HepG2 (cell line): ENCODE results near the gene NDOR1. TPM values are rescaled to one million over a fixed set of nuclear protein-coding genes. Genes with fewer than 3 reads are reported as not detected.

ENCODE experiments used
- ATAC-seq: fragments of 200-7000 bp; cut with Tn5 transposase; 3 replicates; pipeline ENCODE4 v1.9.1; 2020; ENCODE audit warnings: mild to moderate bottlenecking, moderate library complexity
- BruUV-seq: library from RNA; stranded (reverse); fragments of 400-500 nt; replicated peaks from 2 replicates; lab custom pipeline; 2021; lab: Mats Ljungman, UMichigan
- CTCF ChIA-PET: fragments of 300-600 bp; formaldehyde crosslinking; extraction: SDS; loops from one replicate; lab custom pipeline; 2021; ENCODE audit warnings: low total read pairs, inconsistent platforms, low intra/inter-chr PET ratio; lab: Yijun Ruan, JAX
- POLR2A ChIA-PET: fragments of 350-600 bp; sonication (Branson Sonifier 250); formaldehyde crosslinking; loops from one replicate; lab custom pipeline; 2020; ENCODE audit warnings: antibody characterized with exemption, inconsistent platforms; lab: Yijun Ruan, JAX
- DNase-seq: peaks from one replicate; pipeline ENCODE4 v3.0.0-alpha.2; 2015; ENCODE audit warnings: low spot score
- FAIRE-seq: peaks from 3 replicates; lab custom pipeline; 2011; peaks lifted over from hg19 to GRCh38; lab: Jason Lieb, UNC
- H2AFZ ChIP-seq: one replicate; pipeline ENCODE4 v1.6.1; 2011; ENCODE audit warnings: low read length, inconsistent platforms
- H3K27ac ChIP-seq: fragments of 300-600 bp; 3 replicates; pipeline ENCODE4 v1.8.0; 2011; ENCODE audit warnings: mixed run types, mild to moderate bottlenecking, mixed read lengths, low read length, inconsistent platforms; ENCODE audit not compliant: insufficient read depth; ENCODE audit errors: extremely low read length
- H3K27me3 ChIP-seq, 2 experiments: fragments of 200-600 bp in 1 of 2; 2 replicates in 1 of 2; 3 replicates in 1 of 2; pipeline versions ENCODE4 v1.6.0 to v1.8.0; 2011; ENCODE audit warnings: low read length in 2 of 2, mild to moderate bottlenecking in 2 of 2, moderate library complexity in 2 of 2, inconsistent platforms in 1 of 2; ENCODE audit not compliant: insufficient read depth in 2 of 2, control insufficient read depth in 1 of 2
- H3K36me3 ChIP-seq, 2 experiments: fragments of 200-600 bp in 1 of 2; replicated peaks in 1 of 2; 2 replicates in 1 of 2; 3 replicates in 1 of 2; pipeline versions ENCODE4 v1.5.1 to v1.8.0; 2011; ENCODE audit warnings: low read length in 2 of 2, inconsistent platforms in 1 of 2; ENCODE audit not compliant: insufficient read depth in 2 of 2, control insufficient read depth in 1 of 2
- H3K4me1 ChIP-seq: 2 replicates; pipeline ENCODE4 v1.5.1; 2012; ENCODE audit warnings: low read length, inconsistent platforms; ENCODE audit not compliant: insufficient read depth
- H3K4me2 ChIP-seq: 2 replicates; pipeline ENCODE4 v1.6.0; 2011; ENCODE audit warnings: low read depth, low read length, inconsistent platforms
- H3K4me3 ChIP-seq, 3 experiments: fragments of 200-600 bp in 1 of 3; sonication (generic), shearing (Covaris generic) in 1 of 3; replicated peaks in 1 of 3; 2 replicates each; pipeline ENCODE4 v1.5.1; 2011 to 2016; ENCODE audit warnings: low read length in 3 of 3, inconsistent platforms in 2 of 3, low read depth in 2 of 3, mild to moderate bottlenecking in 2 of 3, control low read depth in 1 of 3, mixed read lengths in 1 of 3; ENCODE audit not compliant: insufficient read depth in 1 of 3
- H3K79me2 ChIP-seq: one replicate; pipeline ENCODE4 v1.6.1; 2011; ENCODE audit warnings: low read length, inconsistent platforms; ENCODE audit not compliant: insufficient read depth
- H3K9ac ChIP-seq: 2 replicates; pipeline ENCODE4 v1.6.0; 2011; ENCODE audit warnings: mild to moderate bottlenecking, low read depth, low read length, inconsistent platforms; ENCODE audit not compliant: insufficient read depth
- H3K9me3 ChIP-seq: 2 replicates; pipeline ENCODE4 v1.5.1; 2012; ENCODE audit warnings: mild to moderate bottlenecking, low read length
- H4K20me1 ChIP-seq: 2 replicates; pipeline ENCODE4 v1.6.0; 2011; ENCODE audit warnings: inconsistent platforms, mild to moderate bottlenecking, low read length, moderate library complexity; ENCODE audit not compliant: insufficient read depth
- ATF7-NPFF ChIP-seq: sonication (generic); formaldehyde crosslinking; IDR thresholded peaks from 2 replicates; pipeline ENCODE4 v1.8.1; 2023; ENCODE audit warnings: mild to moderate bottlenecking, low read depth, missing genetic modification reagents, moderate library complexity
- BORCS8-MEF2B ChIP-seq: sonication (generic); formaldehyde crosslinking; IDR thresholded peaks from 2 replicates; pipeline ENCODE4 v1.8.0; 2022; ENCODE audit warnings: mild to moderate bottlenecking, missing genetic modification reagents
- FOXA3 ChIP-seq: IDR thresholded peaks from 2 replicates; pipeline ENCODE4 v1.6.1; 2016; ENCODE audit warnings: missing genetic modification reagents, missing compliant biosample characterization
- FOXK2 ChIP-seq: fragments of 450-650 bp; IDR thresholded peaks from 2 replicates; pipeline ENCODE4 v1.6.1; 2016
- PCBP2 ChIP-seq: fragments of 200-400 bp; formaldehyde crosslinking; optimal IDR thresholded peaks from 2 replicates; pipeline ENCODE3; 2018; ENCODE audit warnings: low read length, low read depth; ENCODE audit not compliant: poor library complexity, severe bottlenecking
- RBFOX2 ChIP-seq: fragments of 200-400 bp; formaldehyde crosslinking; IDR thresholded peaks from 2 replicates; pipeline ENCODE4 v1.6.1; 2017; ENCODE audit warnings: low read depth, mild to moderate bottlenecking, low read length
- RXRA ChIP-seq: sonication (generic); formaldehyde crosslinking; IDR thresholded peaks from 2 replicates; pipeline ENCODE4 v1.5.1; 2020; ENCODE audit warnings: missing genetic modification reagents
- ZNF225 ChIP-seq: sonication (generic); formaldehyde crosslinking; IDR thresholded peaks from 2 replicates; pipeline ENCODE4 v1.4.0; 2020; ENCODE audit warnings: mild to moderate bottlenecking, missing genetic modification reagents
- ZNF547 ChIP-seq: sonication (generic); formaldehyde crosslinking; IDR thresholded peaks from 2 replicates; pipeline ENCODE4 v1.5.1; 2020; ENCODE audit warnings: mild to moderate bottlenecking, missing genetic modification reagents
- ZNF777 ChIP-seq: sonication (generic); formaldehyde crosslinking; IDR thresholded peaks from 2 replicates; pipeline ENCODE4 v1.4.0; 2020; ENCODE audit warnings: missing genetic modification reagents
- WGBS: methylation state at CpG from one replicate; pipeline ENCODE4 v1.1.6; 2017; ENCODE audit warnings: low lambda C conversion rate; 5-methylcytosine and 5-hydroxymethylcytosine counted together
- in situ Hi-C: cut with HindIII; loops from 2 replicates; pipeline ENCODE4 v1.10.0; 2017; ENCODE audit warnings: low pct_unique_long_range_greater_than_20kb; ENCODE audit not compliant: extremely low pct_ligation_motif_present
- intact Hi-C: fragments of 100-400 bp; cut with micrococcal nuclease; formaldehyde crosslinking; loops from one replicate; pipeline ENCODE4 v1.10.0; 2022; ENCODE audit not compliant: unreplicated experiment
- polyA plus RNA-seq, 8 experiments: library from polyadenylated mRNA; depleted of rRNA in 3 of 8; stranded (reverse) in 7 of 8; unstranded in 1 of 8; fragments of >200 nt; fragmentation: Illumina TruSeq in 4 of 8; extraction: Trizol in 4 of 8; gene quantifications; 2 replicates each; pipeline versions ENCODE4 v1.2.1 to v1.2.3, GENCODE V29; 2011 to 2016; ENCODE audit warnings: low read depth in 4 of 8, missing spikeins in 1 of 8, mixed read lengths in 1 of 8; ENCODE audit not compliant: insufficient read depth in 1 of 8
- total RNA-seq, 5 experiments: library from RNA; depleted of rRNA; stranded (reverse); fragments of >200 nt; fragmentation: Illumina TruSeq; extraction: Trizol; gene quantifications; 2 replicates each; pipeline ENCODE4 v1.2.3, GENCODE V29; 2016; ENCODE audit warnings: low read depth in 1 of 5
- TF ChIP-seq, protein P1 (sequence below): sonication (generic); formaldehyde crosslinking; IDR thresholded peaks from 2 replicates; pipeline ENCODE4 v1.4.0; 2020; ENCODE audit warnings: low read depth, mild to moderate bottlenecking, missing genetic modification reagents
- TF ChIP-seq, protein P2 (sequence below): sonication (generic); formaldehyde crosslinking; IDR thresholded peaks from 2 replicates; pipeline ENCODE4 v1.8.0; 2022; ENCODE audit warnings: mild to moderate bottlenecking, missing genetic modification reagents
- TF ChIP-seq, protein P3 (sequence below): sonication (generic); formaldehyde crosslinking; IDR thresholded peaks from 2 replicates; pipeline ENCODE4 v1.5.0; 2020; ENCODE audit warnings: missing genetic modification reagents
- TF ChIP-seq, protein P4 (sequence below): sonication (generic); formaldehyde crosslinking; IDR thresholded peaks from 2 replicates; pipeline ENCODE4 v1.4.0; 2020; ENCODE audit warnings: missing genetic modification reagents

Gene NDOR1
- total and polyA plus RNA-seq, 2 of the 13 experiments (the other 11 are each of a cell fraction or from before 2014, with no cell fraction given), result 3.6 to 8.7 TPM

DNA sequence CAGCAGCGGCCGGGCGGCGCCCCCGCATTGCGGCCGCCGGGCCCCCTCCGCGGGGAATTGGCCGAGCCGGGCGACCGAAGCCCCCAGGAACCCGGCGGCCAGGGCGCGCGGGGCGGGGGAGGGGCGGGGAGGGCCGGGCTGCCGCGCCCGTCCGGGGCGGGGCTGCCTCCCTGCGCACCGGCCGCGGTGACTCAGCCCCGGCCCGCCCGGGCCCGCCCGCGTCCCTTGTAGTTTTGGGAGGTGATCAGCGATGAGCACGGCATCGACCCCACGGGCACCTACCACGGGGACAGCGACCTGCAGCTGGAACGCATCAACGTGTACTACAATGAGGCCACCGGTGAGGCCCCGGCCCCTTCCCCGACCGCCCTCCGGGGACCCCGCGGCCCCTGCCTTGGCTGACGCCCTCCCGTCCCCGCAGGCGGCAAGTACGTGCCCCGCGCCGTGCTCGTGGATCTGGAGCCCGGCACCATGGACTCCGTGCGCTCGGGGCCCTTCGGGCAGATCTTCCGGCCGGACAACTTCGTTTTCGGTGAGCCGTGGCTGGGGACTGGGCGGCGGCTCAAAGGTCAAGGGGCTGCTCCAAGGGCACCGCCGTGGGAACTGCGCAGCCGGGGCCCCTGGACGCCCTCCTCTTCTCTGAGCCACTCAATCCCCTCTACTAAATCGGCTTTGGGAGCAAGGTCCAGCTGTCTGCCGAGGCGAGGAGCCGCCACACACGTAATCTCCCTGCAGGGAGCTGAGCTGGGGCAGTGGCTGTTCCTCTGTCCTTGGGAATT is 36.2 kb downstream of the NDOR1 start (continued):
- TF ChIP-seq, protein P1, sequence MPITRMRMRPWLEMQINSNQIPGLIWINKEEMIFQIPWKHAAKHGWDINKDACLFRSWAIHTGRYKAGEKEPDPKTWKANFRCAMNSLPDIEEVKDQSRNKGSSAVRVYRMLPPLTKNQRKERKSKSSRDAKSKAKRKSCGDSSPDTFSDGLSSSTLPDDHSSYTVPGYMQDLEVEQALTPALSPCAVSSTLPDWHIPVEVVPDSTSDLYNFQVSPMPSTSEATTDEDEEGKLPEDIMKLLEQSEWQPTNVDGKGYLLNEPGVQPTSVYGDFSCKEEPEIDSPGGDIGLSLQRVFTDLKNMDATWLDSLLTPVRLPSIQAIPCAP (CRISPR knock-in tag), result no peak
- TF ChIP-seq, protein P2, sequence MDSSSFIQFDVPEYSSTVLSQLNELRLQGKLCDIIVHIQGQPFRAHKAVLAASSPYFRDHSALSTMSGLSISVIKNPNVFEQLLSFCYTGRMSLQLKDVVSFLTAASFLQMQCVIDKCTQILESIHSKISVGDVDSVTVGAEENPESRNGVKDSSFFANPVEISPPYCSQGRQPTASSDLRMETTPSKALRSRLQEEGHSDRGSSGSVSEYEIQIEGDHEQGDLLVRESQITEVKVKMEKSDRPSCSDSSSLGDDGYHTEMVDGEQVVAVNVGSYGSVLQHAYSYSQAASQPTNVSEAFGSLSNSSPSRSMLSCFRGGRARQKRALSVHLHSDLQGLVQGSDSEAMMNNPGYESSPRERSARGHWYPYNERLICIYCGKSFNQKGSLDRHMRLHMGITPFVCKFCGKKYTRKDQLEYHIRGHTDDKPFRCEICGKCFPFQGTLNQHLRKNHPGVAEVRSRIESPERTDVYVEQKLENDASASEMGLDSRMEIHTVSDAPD (CRISPR knock-in tag), result 0 out of 2 replicates have a peak, but pooled peaks have one; percentile 60
- TF ChIP-seq, protein P3, sequence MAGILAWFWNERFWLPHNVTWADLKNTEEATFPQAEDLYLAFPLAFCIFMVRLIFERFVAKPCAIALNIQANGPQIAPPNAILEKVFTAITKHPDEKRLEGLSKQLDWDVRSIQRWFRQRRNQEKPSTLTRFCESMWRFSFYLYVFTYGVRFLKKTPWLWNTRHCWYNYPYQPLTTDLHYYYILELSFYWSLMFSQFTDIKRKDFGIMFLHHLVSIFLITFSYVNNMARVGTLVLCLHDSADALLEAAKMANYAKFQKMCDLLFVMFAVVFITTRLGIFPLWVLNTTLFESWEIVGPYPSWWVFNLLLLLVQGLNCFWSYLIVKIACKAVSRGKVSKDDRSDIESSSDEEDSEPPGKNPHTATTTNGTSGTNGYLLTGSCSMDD (CRISPR knock-in tag), result no peak

DNA sequence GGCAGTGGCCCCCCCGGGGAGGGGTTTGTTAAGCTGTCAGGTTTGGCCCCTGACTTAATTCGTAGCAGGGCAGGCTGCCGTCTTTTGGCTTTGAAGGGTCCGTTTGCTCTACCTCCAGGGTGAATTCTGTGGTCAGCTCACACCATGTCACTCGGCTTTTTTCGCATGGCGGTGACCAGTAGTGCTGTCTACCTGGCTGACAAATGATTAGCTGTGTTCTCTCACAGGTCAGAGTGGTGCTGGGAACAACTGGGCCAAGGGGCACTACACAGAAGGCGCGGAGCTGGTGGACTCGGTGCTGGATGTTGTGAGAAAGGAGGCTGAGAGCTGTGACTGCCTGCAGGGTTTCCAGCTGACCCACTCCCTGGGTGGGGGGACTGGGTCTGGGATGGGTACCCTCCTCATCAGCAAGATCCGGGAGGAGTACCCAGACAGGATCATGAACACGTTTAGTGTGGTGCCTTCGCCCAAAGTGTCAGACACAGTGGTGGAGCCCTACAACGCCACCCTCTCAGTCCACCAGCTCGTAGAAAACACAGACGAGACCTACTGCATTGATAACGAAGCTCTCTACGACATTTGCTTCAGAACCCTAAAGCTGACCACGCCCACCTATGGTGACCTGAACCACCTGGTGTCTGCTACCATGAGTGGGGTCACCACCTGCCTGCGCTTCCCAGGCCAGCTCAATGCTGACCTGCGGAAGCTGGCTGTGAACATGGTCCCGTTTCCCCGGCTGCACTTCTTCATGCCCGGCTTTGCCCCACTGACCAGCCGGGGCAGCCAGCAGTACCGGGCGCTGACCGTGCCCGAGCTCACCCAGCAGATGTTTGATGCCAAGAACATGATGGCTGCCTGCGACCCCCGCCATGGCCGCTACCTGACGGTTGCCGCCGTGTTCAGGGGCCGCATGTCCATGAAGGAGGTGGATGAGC is 37.0 kb downstream of the NDOR1 start:
- H3K4me1 ChIP-seq, result peaks cover 64% of the 10 kb centered on the region
- ATAC-seq, result no peak
- H3K9me3 ChIP-seq, result no peaks in the 10 kb centered on the region
- no peak for DNase-seq
- FAIRE-seq, result no peak
- peaks cover 33% of the 10 kb centered on the region for H3K79me2 ChIP-seq
- in situ Hi-C loops (no loop called here), intact Hi-C loops (no loop called here)
- H3K27me3 ChIP-seq, result peaks cover 2 to 4% of the 10 kb centered on the region in 2 experiments; a peak in 2 of 5 replicates
- peak overlapping the region; percentile 92 for H3K9ac ChIP-seq
- peak overlapping the region; percentile 89 to 94 (median 94) for H3K4me3 ChIP-seq
- H3K4me2 ChIP-seq, result peak overlapping the region; percentile 99
- H3K27ac ChIP-seq, result peak overlapping the region; percentile 91
- H2AFZ ChIP-seq, result no peak overlapping the region
- BruUV-seq, result TSS peak; percentile 75
- peaks cover 27% of the 10 kb centered on the region for H4K20me1 ChIP-seq
- ChIA-PET CTCF (no interaction called here), POLR2A (interaction anchor here (0.6 to 7.7 kb wide), 22 partner anchors 9 to 213 kb away, joined by 3 to 317 read pairs (median 5); partner anchors contain the start of genes MAN1B1, NELFB, RNF208 and RNF224)
- peaks cover 4 to 19% of the 10 kb centered on the region in 2 experiments; a peak in 4 of 5 replicates for H3K36me3 ChIP-seq
- WGBS, result 79% methylated on average over 18 of the region's 36 CpGs
- TF ChIP-seq FOXA3, result peak; percentile 3; the same call in 1 of the 2 replicates
- TF ChIP-seq ZNF777 (CRISPR knock-in tag), result 0 out of 2 replicates have a peak, but pooled peaks have one; percentile 1
- TF ChIP-seq ZNF547 (CRISPR knock-in tag), result 0 out of 2 replicates have a peak, but pooled peaks have one; percentile 8
- peak; percentile 0; the same call in 1 of the 2 replicates for TF ChIP-seq ATF7-NPFF
- TF ChIP-seq, protein P4, sequence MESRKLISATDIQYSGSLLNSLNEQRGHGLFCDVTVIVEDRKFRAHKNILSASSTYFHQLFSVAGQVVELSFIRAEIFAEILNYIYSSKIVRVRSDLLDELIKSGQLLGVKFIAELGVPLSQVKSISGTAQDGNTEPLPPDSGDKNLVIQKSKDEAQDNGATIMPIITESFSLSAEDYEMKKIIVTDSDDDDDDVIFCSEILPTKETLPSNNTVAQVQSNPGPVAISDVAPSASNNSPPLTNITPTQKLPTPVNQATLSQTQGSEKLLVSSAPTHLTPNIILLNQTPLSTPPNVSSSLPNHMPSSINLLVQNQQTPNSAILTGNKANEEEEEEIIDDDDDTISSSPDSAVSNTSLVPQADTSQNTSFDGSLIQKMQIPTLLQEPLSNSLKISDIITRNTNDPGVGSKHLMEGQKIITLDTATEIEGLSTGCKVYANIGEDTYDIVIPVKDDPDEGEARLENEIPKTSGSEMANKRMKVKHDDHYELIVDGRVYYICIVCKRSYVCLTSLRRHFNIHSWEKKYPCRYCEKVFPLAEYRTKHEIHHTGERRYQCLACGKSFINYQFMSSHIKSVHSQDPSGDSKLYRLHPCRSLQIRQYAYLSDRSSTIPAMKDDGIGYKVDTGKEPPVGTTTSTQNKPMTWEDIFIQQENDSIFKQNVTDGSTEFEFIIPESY (CRISPR knock-in tag), result peak; percentile 44; the same call in 1 of the 2 replicates
- TF ChIP-seq BORCS8-MEF2B (CRISPR knock-in tag), result no peak
- TF ChIP-seq PCBP2, result no peak
- TF ChIP-seq ZNF225 (CRISPR knock-in tag), result no peak
- no peak for TF ChIP-seq FOXK2
- peak; percentile 76 for TF ChIP-seq RBFOX2
- peak; percentile 8; the same call in 1 of the 2 replicates for TF ChIP-seq RXRA
